Embryonic facial prominence (tissue), 1 donor: ENCODE results near the gene JAML.

Source experiments
- DNase-seq: peaks from one replicate; pipeline ENCODE4 v3.0.0-alpha.2; 2016; ENCODE audit errors: extremely low spot score

Gene JAML

GRCh38 chr11:118167906-118168305 lies 56.9 kb downstream of the JAML start:
- DNase-seq, result no peak

- DNase-seq, result no peak
These were observed 57.6 kb downstream of the JAML start for GRCh38 chr11:118167253-118167652.

GRCh38 chr11:118166641-118167040 lies 58.2 kb downstream of the JAML start:
- DNase-seq, result no peak

- DNase-seq, result no peak
These were observed 59.9 kb downstream of the JAML start for GRCh38 chr11:118164885-118165284.

GRCh38 chr11:118163494-118163893 lies 61.3 kb downstream of the JAML start:
- no peak for DNase-seq

- no peak for DNase-seq
These were observed 62.0 kb downstream of the JAML start for GRCh38 chr11:118162846-118163245.

- no peak for DNase-seq
These were observed 63.0 kb downstream of the JAML start for GRCh38 chr11:118161786-118162185.

- DNase-seq, result no peak
These were observed 67.5 kb downstream of the JAML start for GRCh38 chr11:118157186-118157895.

- DNase-seq, result no peak
These were observed 68.2 kb downstream of the JAML start for GRCh38 chr11:118156531-118157185.

GRCh38 chr11:118155776-118156530 lies 68.9 kb downstream of the JAML start:
- DNase-seq, result no peak

- no peak for DNase-seq
These were observed 70.2 kb downstream of the JAML start for GRCh38 chr11:118154641-118155040.

GRCh38 chr11:118153976-118154375 lies 70.8 kb downstream of the JAML start:
- no peak for DNase-seq

- no peak for DNase-seq
These were observed 71.3 kb downstream of the JAML start for GRCh38 chr11:118153516-118153915.

- DNase-seq, result peak; percentile 69
These were observed 72.0 kb downstream of the JAML start, which contains the start of gene SCN4B for GRCh38 chr11:118152552-118153471. Gene SCN4B (minus strand): TSS chr11:118152823. CDS start chr11:118152673, 150 bp downstream.

GRCh38 chr11:118152020-118152551 lies 72.7 kb downstream of the JAML start:
- DNase-seq, result no peak

GRCh38 chr11:118151431-118151830 lies 73.4 kb downstream of the JAML start:
- DNase-seq, result no peak

- DNase-seq, result no peak
These were observed 75.3 kb downstream of the JAML start for GRCh38 chr11:118149493-118149892.

- no peak for DNase-seq
These were observed 76.0 kb downstream of the JAML start for GRCh38 chr11:118148856-118149255.

- no peak for DNase-seq
These were observed 76.6 kb downstream of the JAML start for GRCh38 chr11:118148240-118148639.

GRCh38 chr11:118147502-118147901 lies 77.3 kb downstream of the JAML start:
- DNase-seq, result no peak

GRCh38 chr11:118146554-118146953 lies 78.3 kb downstream of the JAML start:
- no peak for DNase-seq
